SK-N-MC (cell line): ENCODE measurements around the gene FTH1.
A peak's percentile ranks its signal among the peaks of the same experiment; 100 is the strongest.

Source experiments
- DNase-seq: peaks from one replicate; pipeline ENCODE4 v3.0.0-alpha.2; 2011; ENCODE audit warnings: low read depth, low spot score
- H3K27ac ChIP-seq: fragments of 200-600 bp; sonication (generic); 2 replicates; pipeline ENCODE4 v1.5.1; 2016; ENCODE audit warnings: mixed run types
- H3K36me3 ChIP-seq: fragments of 200-600 bp; sonication (generic); 2 replicates; pipeline ENCODE4 v1.6.1; 2017; ENCODE audit warnings: antibody characterized with exemption, low read length, mixed read lengths; ENCODE audit not compliant: insufficient read depth
- H3K4me3 ChIP-seq: fragments of 200-600 bp; sonication (generic); 2 replicates; pipeline ENCODE4 v1.5.1; 2016
- H3K9ac ChIP-seq: fragments of 200-600 bp; sonication (generic); 2 replicates; pipeline ENCODE4 v1.8.0; 2017; ENCODE audit warnings: mixed run types, mixed read lengths; ENCODE audit not compliant: insufficient read length
- H3K9me3 ChIP-seq: fragments of 200-600 bp; sonication (generic); 2 replicates; pipeline ENCODE4 v1.6.1; 2017; ENCODE audit warnings: low read depth, mild to moderate bottlenecking, antibody characterized with exemption, low read length, moderate library complexity, mixed read lengths
- EZH2 ChIP-seq: fragments of 200-600 bp; sonication (generic); IDR thresholded peaks from one replicate; pipeline ENCODE4 v1.6.1; 2017; ENCODE audit warnings: antibody characterized with exemption
- FOXP2 ChIP-seq: optimal IDR thresholded peaks from 2 replicates; pipeline ENCODE3; 2011; ENCODE audit warnings: mild to moderate bottlenecking, moderate library complexity; ENCODE audit not compliant: insufficient read depth; ENCODE audit errors: extremely low read length, control extremely low read depth
- POLR2AphosphoS5 ChIP-seq: IDR thresholded peaks from 2 replicates; pipeline ENCODE4 v1.6.1; 2012; ENCODE audit warnings: mild to moderate bottlenecking, low read depth, low read length, borderline replicate concordance

Gene FTH1

DNA sequence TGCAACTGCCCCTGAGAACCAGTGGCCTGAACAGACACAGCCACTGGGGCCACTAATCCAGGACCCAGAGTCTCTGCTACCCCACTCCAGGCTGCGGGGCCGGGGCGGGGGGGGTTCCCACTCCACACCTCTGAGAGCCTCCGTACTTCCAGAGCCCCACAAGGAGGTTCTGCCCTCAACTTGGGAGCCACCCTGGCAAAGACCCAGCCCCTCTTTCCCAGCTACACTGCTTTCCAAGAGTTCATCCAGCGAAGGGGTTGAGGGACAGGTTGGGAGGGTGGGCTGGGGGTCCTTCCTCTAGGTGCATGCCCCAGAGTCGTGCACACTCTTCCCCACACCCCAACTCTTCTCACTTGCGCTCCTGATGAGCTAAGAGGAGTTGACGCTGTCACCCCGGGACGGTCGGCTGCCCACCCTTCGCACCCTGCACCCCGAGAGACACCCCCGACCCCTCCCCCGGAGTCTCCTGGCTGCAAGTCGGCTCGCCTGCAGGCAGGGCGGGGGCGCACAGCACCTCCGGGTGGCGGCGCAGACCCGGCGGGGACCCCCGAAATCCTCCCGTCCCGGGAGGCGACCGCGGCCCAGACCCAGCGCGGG, 50.6 kb downstream of the FTH1 start:
- TF ChIP-seq EZH2 (no peak), FOXP2 (no peak), POLR2AphosphoS5 (no peak)
- no peak for DNase-seq
- Histone ChIP-seq H3K27ac (no peak overlapping the region), H3K4me3 (peak overlapping the region; percentile 79), H3K36me3 (no peaks in the 10 kb centered on the region), H3K9me3 (no peaks in the 10 kb centered on the region), H3K9ac (peak overlapping the region; percentile 60)

DNA sequence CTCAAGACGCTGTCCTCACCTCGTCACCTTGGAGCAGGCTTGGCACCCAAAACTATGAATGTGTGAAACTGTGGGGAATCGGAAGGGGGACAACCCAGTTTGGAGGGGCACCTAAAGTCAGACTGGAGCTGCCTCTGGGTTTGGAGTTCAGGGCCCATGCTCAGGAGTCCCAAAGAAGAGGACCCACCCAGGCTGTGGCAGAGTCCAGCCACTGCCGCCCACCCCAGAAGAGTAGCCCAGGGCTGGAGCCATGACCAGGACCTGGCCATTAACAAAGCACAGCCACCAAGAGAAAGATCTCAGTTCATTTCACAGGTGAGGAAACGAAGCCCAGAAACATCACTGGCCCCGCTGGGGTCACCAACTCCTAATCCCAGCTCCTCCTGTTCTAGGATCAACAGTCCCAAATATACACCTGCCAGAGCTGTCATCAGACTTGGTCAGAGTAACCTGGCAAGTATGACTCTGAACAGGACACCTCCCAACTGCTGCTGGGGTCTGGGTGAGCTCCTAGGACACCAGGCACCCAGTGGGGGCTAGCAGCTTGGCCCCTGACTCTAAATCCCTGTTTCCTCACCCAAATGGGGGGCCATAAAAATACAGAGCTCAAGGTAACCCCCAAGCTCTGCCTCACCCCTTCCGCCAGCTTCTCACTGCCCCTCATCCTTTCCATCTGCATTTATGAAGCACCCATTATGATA, 52.8 kb downstream of the FTH1 start:
- DNase-seq: no peak
- Histone ChIP-seq H3K27ac (no peak overlapping the region), H3K36me3 (no peaks in the 10 kb centered on the region), H3K9ac (no peak overlapping the region), H3K9me3 (no peaks in the 10 kb centered on the region), H3K4me3 (no peak overlapping the region)
- TF ChIP-seq FOXP2: no peak
- TF ChIP-seq EZH2: no peak
